ENCODE measurements around the gene PIBF1.
A peak's percentile ranks its signal among the peaks of the same experiment; 100 is the strongest.
"Not testable (repeated sequence)": the region's sequence is repeated elsewhere in the genome, so short reads cannot be mapped to it uniquely, and the experiment has no call there.

Gene PIBF1

GRCh38 chr13:73034901-73035300 lies 253.0 kb downstream of the PIBF1 start:
- no peak for DNase-seq

GRCh38 chr13:73035660-73036059 lies 253.7 kb downstream of the PIBF1 start:
- no peak for DNase-seq

GRCh38 chr13:73036566-73036965 lies 254.6 kb downstream of the PIBF1 start:
- no peak for DNase-seq

GRCh38 chr13:73038064-73038463 lies 256.1 kb downstream of the PIBF1 start:
- no peak for DNase-seq

- no peak for DNase-seq
These were observed 257.5 kb downstream of the PIBF1 start for GRCh38 chr13:73039201-73040108.

- DNase-seq: no peak
These were observed 258.6 kb downstream of the PIBF1 start for GRCh38 chr13:73040484-73040883.

- DNase-seq: no peak
These were observed 259.1 kb downstream of the PIBF1 start for GRCh38 chr13:73040968-73041596.

- DNase-seq: no peak
These were observed 263.1 kb downstream of the PIBF1 start for GRCh38 chr13:73045031-73045430.

GRCh38 chr13:73048615-73049014 lies 266.7 kb downstream of the PIBF1 start:
- DNase-seq: not testable (repeated sequence)

GRCh38 chr13:73054712-73055111 lies 272.8 kb downstream of the PIBF1 start:
- no peak for DNase-seq

- DNase-seq: no peak
These were observed 274.1 kb downstream of the PIBF1 start for GRCh38 chr13:73055813-73056564.

GRCh38 chr13:73056565-73056962 lies 274.6 kb downstream of the PIBF1 start:
- no peak for DNase-seq

- no peak for DNase-seq
These were observed 275.5 kb downstream of the PIBF1 start for GRCh38 chr13:73057284-73058063.

GRCh38 chr13:73058064-73058313 lies 276.1 kb downstream of the PIBF1 start:
- no peak for DNase-seq

- no peak for DNase-seq
These were observed 276.5 kb downstream of the PIBF1 start for GRCh38 chr13:73058432-73058735.

GRCh38 chr13:73058736-73059459 lies 277.0 kb downstream of the PIBF1 start, which contains the start of gene KLF5:
TSS of gene KLF5 (plus strand) at chr13:73059005. CDS start at chr13:73059328, 323 bp downstream.
- DNase-seq: peak; percentile 97

GRCh38 chr13:73059460-73060250 lies 277.7 kb downstream of the PIBF1 start:
- DNase-seq: peak; percentile 72

- DNase-seq: peak; percentile 68
These were observed 278.6 kb downstream of the PIBF1 start for GRCh38 chr13:73060251-73061160.

GRCh38 chr13:73061473-73061872 lies 279.5 kb downstream of the PIBF1 start:
- DNase-seq: no peak

- DNase-seq: no peak
These were observed 279.9 kb downstream of the PIBF1 start for GRCh38 chr13:73061876-73062275.
